MM.1S (cell line): ENCODE measurements around the gene ULK4.

Source experiments
- DNase-seq: peaks from one replicate; pipeline ENCODE4 v3.0.0-alpha.2; 2015
- H2AFZ ChIP-seq: fragments of 300-600 bp; sonication (generic); 2 replicates; pipeline ENCODE4 v1.6.0; 2016; ENCODE audit warnings: antibody characterized with exemption, low read length
- H3F3A ChIP-seq: fragments of 300-600 bp; sonication (generic); 2 replicates; pipeline ENCODE4 v1.6.1; 2016; ENCODE audit warnings: mild to moderate bottlenecking, antibody characterized with exemption, low read length, moderate library complexity, mixed read lengths; ENCODE audit not compliant: insufficient read depth
- H3K27ac ChIP-seq: fragments of 300-600 bp; sonication (generic); 2 replicates; pipeline ENCODE4 v1.5.1; 2016; ENCODE audit warnings: mild to moderate bottlenecking, low read length
- H3K27me3 ChIP-seq: fragments of 300-600 bp; sonication (generic); replicated peaks from 2 replicates; pipeline ENCODE4 v1.6.0; 2016; ENCODE audit warnings: low read length; ENCODE audit not compliant: insufficient read depth
- H3K36me3 ChIP-seq: fragments of 300-600 bp; sonication (generic); replicated peaks from 2 replicates; pipeline ENCODE4 v1.6.1; 2016; ENCODE audit warnings: mild to moderate bottlenecking, low read length, mixed read lengths; ENCODE audit not compliant: insufficient read depth
- H3K4me1 ChIP-seq: fragments of 300-600 bp; sonication (generic); 2 replicates; pipeline ENCODE4 v1.6.1; 2016; ENCODE audit warnings: low read length, mixed read lengths
- H3K4me2 ChIP-seq: fragments of 300-600 bp; sonication (generic); 2 replicates; pipeline ENCODE4 v1.6.0; 2016; ENCODE audit warnings: low read depth, low read length
- H3K4me3 ChIP-seq: fragments of 300-600 bp; sonication (generic); 2 replicates; pipeline ENCODE4 v1.5.1; 2016; ENCODE audit warnings: low read length, mixed read lengths
- H3K79me2 ChIP-seq: fragments of 300-600 bp; sonication (generic); 2 replicates; pipeline ENCODE4 v1.6.1; 2016; ENCODE audit warnings: mixed run types, low read length, mixed read lengths
- H3K9ac ChIP-seq: fragments of 300-600 bp; sonication (generic); 2 replicates; pipeline ENCODE4 v1.6.1; 2016; ENCODE audit warnings: low read length, mixed read lengths
- H3K9me2 ChIP-seq: fragments of 300-600 bp; sonication (generic); replicated peaks from 2 replicates; pipeline ENCODE4 v1.6.1; 2016; ENCODE audit warnings: mild to moderate bottlenecking, low read length, mixed read lengths; ENCODE audit not compliant: insufficient read depth
- H3K9me3 ChIP-seq: fragments of 300-600 bp; sonication (generic); replicated peaks from 2 replicates; pipeline ENCODE4 v1.6.1; 2016; ENCODE audit warnings: mild to moderate bottlenecking, low read length, mixed read lengths; ENCODE audit not compliant: insufficient read depth
- H4K20me1 ChIP-seq: fragments of 300-600 bp; sonication (generic); 2 replicates; pipeline ENCODE4 v1.6.1; 2016; ENCODE audit warnings: mild to moderate bottlenecking, low read length, moderate library complexity, mixed read lengths; ENCODE audit not compliant: insufficient read depth
- CTCF ChIP-seq: fragments of 300-600 bp; sonication (generic); IDR thresholded peaks from 2 replicates; pipeline ENCODE4 v1.5.1; 2016; ENCODE audit warnings: antibody characterized with exemption, low read length, mixed read lengths
- EZH2 ChIP-seq: fragments of 300-600 bp; sonication (generic); optimal IDR thresholded peaks from 2 replicates; pipeline ENCODE3; 2017; ENCODE audit warnings: low read depth, mild to moderate bottlenecking, antibody characterized with exemption, low read length, mixed read lengths
- EZH2phosphoT487 ChIP-seq: fragments of 300-600 bp; sonication (generic); IDR thresholded peaks from 2 replicates; pipeline ENCODE4 v1.6.1; 2018; ENCODE audit warnings: antibody characterized with exemption, low read length

The ULK4 gene

GRCh38 chr3:41308119-41308518 lies 653.8 kb downstream of the ULK4 start:
- no peaks in the 10 kb centered on the region for H3K27me3 ChIP-seq
- H4K20me1 ChIP-seq: no peaks in the 10 kb centered on the region
- TF ChIP-seq EZH2phosphoT487 (no peak), EZH2 (no peak), CTCF (no peak)
- no peaks in the 10 kb centered on the region for H3K9me3 ChIP-seq
- H3K9ac ChIP-seq: no peak overlapping the region
- no peaks in the 10 kb centered on the region for H3K4me1 ChIP-seq
- H3K9me2 ChIP-seq: no peaks in the 10 kb centered on the region
- no peaks in the 10 kb centered on the region for H3K36me3 ChIP-seq
- H3K4me2 ChIP-seq: no peak overlapping the region
- H3K27ac ChIP-seq: no peak overlapping the region
- no peak overlapping the region for H2AFZ ChIP-seq
- H3K4me3 ChIP-seq: no peak overlapping the region
- no peaks in the 10 kb centered on the region for H3K79me2 ChIP-seq
- H3F3A ChIP-seq: no peaks in the 10 kb centered on the region
- DNase-seq: no peak

- Histone ChIP-seq H3K9ac (no peak overlapping the region), H3K36me3 (no peaks in the 10 kb centered on the region), H3K27ac (no peak overlapping the region), H3K4me3 (no peak overlapping the region), H3K27me3 (no peaks in the 10 kb centered on the region), H3K9me2 (no peaks in the 10 kb centered on the region), H3K4me1 (no peaks in the 10 kb centered on the region), H2AFZ (no peak overlapping the region), H3F3A (no peaks in the 10 kb centered on the region), H3K9me3 (no peaks in the 10 kb centered on the region), H3K79me2 (no peaks in the 10 kb centered on the region), H4K20me1 (no peaks in the 10 kb centered on the region), H3K4me2 (no peak overlapping the region)
- TF ChIP-seq CTCF: no peak
- no peak for TF ChIP-seq EZH2phosphoT487
- no peak for DNase-seq
These were observed 654.8 kb downstream of the ULK4 start for GRCh38 chr3:41307065-41307464.

- H3K4me3 ChIP-seq: no peak overlapping the region
These were observed 657.3 kb downstream of the ULK4 start for GRCh38 chr3:41304593-41304992.

More at GRCh38 chr3:41304593-41304992, 657.3 kb downstream of the ULK4 start:
- Histone ChIP-seq H3K4me1 (no peaks in the 10 kb centered on the region), H3F3A (no peaks in the 10 kb centered on the region), H3K9me2 (no peaks in the 10 kb centered on the region), H3K36me3 (no peaks in the 10 kb centered on the region), H3K9ac (no peak overlapping the region), H3K27me3 (no peaks in the 10 kb centered on the region), H3K27ac (no peak overlapping the region), H4K20me1 (no peaks in the 10 kb centered on the region), H3K4me2 (no peak overlapping the region), H2AFZ (no peak overlapping the region), H3K9me3 (no peaks in the 10 kb centered on the region), H3K79me2 (no peaks in the 10 kb centered on the region)
- no peak for DNase-seq
- TF ChIP-seq CTCF: no peak
- TF ChIP-seq EZH2phosphoT487: no peak
- no peak for TF ChIP-seq EZH2
